SIG-M5 treated with dmso at 0.1 percent for 504 hours (cell line): ENCODE results near the gene UBA5.
"Not testable (repeated sequence)": the region's sequence is repeated elsewhere in the genome, so short reads cannot be mapped to it uniquely, and the experiment has no call there.

ENCODE experiments used
- DNase-seq: peaks from one replicate; lab custom pipeline; 2025; ENCODE audit not compliant: unreplicated experiment; lab: John Stamatoyannopoulos, UW

UBA5 gene

GRCh38 chr3:132660052-132660810 is at the start of gene UBA5:
Gene UBA5, plus strand, starts transcription at chr3:132660329. Its CDS starts 209 bp downstream, at chr3:132660538.
- peak; percentile 72 for DNase-seq

- DNase-seq = not testable (repeated sequence)
These were observed 44.8 kb upstream of the UBA5 start for GRCh38 chr3:132615301-132615700.

GRCh38 chr3:132615881-132616280 is 44.2 kb upstream of the UBA5 start:
- DNase-seq = no peak

- no peak for DNase-seq
These were observed 43.3 kb upstream of the UBA5 start for GRCh38 chr3:132616780-132617179.

- DNase-seq = no peak
These were observed 38.0 kb upstream of the UBA5 start for GRCh38 chr3:132622148-132622547.

GRCh38 chr3:132622761-132623160 is 37.4 kb upstream of the UBA5 start:
- DNase-seq = no peak

- no peak for DNase-seq
These were observed 36.5 kb upstream of the UBA5 start for GRCh38 chr3:132623646-132624045.

GRCh38 chr3:132624790-132625189 is 35.3 kb upstream of the UBA5 start:
- DNase-seq = no peak

GRCh38 chr3:132625613-132626012 is 34.5 kb upstream of the UBA5 start:
- no peak for DNase-seq

GRCh38 chr3:132626955-132627354 is 33.2 kb upstream of the UBA5 start:
- no peak for DNase-seq

GRCh38 chr3:132628157-132628556 is 32.0 kb upstream of the UBA5 start:
- DNase-seq = no peak

GRCh38 chr3:132629928-132630327 is 30.2 kb upstream of the UBA5 start:
- DNase-seq = no peak

- DNase-seq = no peak
These were observed 29.5 kb upstream of the UBA5 start for GRCh38 chr3:132630612-132631011.

- no peak for DNase-seq
These were observed 25.1 kb upstream of the UBA5 start for GRCh38 chr3:132635052-132635451.

- no peak for DNase-seq
These were observed 22.5 kb upstream of the UBA5 start for GRCh38 chr3:132637590-132637989.

GRCh38 chr3:132638706-132639105 is 21.4 kb upstream of the UBA5 start:
- DNase-seq = no peak

GRCh38 chr3:132641427-132641826 is 18.7 kb upstream of the UBA5 start:
- DNase-seq = not testable (repeated sequence)

GRCh38 chr3:132641837-132642538 is 18.1 kb upstream of the UBA5 start:
- DNase-seq = peak; percentile 78

- DNase-seq = no peak
These were observed 17.6 kb upstream of the UBA5 start for GRCh38 chr3:132642539-132642847.

- DNase-seq = no peak
These were observed 16.8 kb upstream of the UBA5 start for GRCh38 chr3:132643366-132643765.

- no peak for DNase-seq
These were observed 15.1 kb upstream of the UBA5 start for GRCh38 chr3:132645058-132645457.

GRCh38 chr3:132650153-132650552 is 10.0 kb upstream of the UBA5 start:
- no peak for DNase-seq
